MM.1S (cell line): ENCODE measurements around the gene ZFAND2B.

Experiments
- DNase-seq: peaks from one replicate; pipeline ENCODE4 v3.0.0-alpha.2; 2015
- H2AFZ ChIP-seq: fragments of 300-600 bp; sonication (generic); 2 replicates; pipeline ENCODE4 v1.6.0; 2016; ENCODE audit warnings: antibody characterized with exemption, low read length
- H3F3A ChIP-seq: fragments of 300-600 bp; sonication (generic); 2 replicates; pipeline ENCODE4 v1.6.1; 2016; ENCODE audit warnings: mild to moderate bottlenecking, antibody characterized with exemption, low read length, moderate library complexity, mixed read lengths; ENCODE audit not compliant: insufficient read depth
- H3K27ac ChIP-seq: fragments of 300-600 bp; sonication (generic); 2 replicates; pipeline ENCODE4 v1.5.1; 2016; ENCODE audit warnings: mild to moderate bottlenecking, low read length
- H3K27me3 ChIP-seq: fragments of 300-600 bp; sonication (generic); replicated peaks from 2 replicates; pipeline ENCODE4 v1.6.0; 2016; ENCODE audit warnings: low read length; ENCODE audit not compliant: insufficient read depth
- H3K36me3 ChIP-seq: fragments of 300-600 bp; sonication (generic); replicated peaks from 2 replicates; pipeline ENCODE4 v1.6.1; 2016; ENCODE audit warnings: mild to moderate bottlenecking, low read length, mixed read lengths; ENCODE audit not compliant: insufficient read depth
- H3K4me1 ChIP-seq: fragments of 300-600 bp; sonication (generic); 2 replicates; pipeline ENCODE4 v1.6.1; 2016; ENCODE audit warnings: low read length, mixed read lengths
- H3K4me2 ChIP-seq: fragments of 300-600 bp; sonication (generic); 2 replicates; pipeline ENCODE4 v1.6.0; 2016; ENCODE audit warnings: low read depth, low read length
- H3K4me3 ChIP-seq: fragments of 300-600 bp; sonication (generic); 2 replicates; pipeline ENCODE4 v1.5.1; 2016; ENCODE audit warnings: low read length, mixed read lengths
- H3K79me2 ChIP-seq: fragments of 300-600 bp; sonication (generic); 2 replicates; pipeline ENCODE4 v1.6.1; 2016; ENCODE audit warnings: mixed run types, low read length, mixed read lengths
- H3K9ac ChIP-seq: fragments of 300-600 bp; sonication (generic); 2 replicates; pipeline ENCODE4 v1.6.1; 2016; ENCODE audit warnings: low read length, mixed read lengths
- H3K9me2 ChIP-seq: fragments of 300-600 bp; sonication (generic); replicated peaks from 2 replicates; pipeline ENCODE4 v1.6.1; 2016; ENCODE audit warnings: mild to moderate bottlenecking, low read length, mixed read lengths; ENCODE audit not compliant: insufficient read depth
- H3K9me3 ChIP-seq: fragments of 300-600 bp; sonication (generic); replicated peaks from 2 replicates; pipeline ENCODE4 v1.6.1; 2016; ENCODE audit warnings: mild to moderate bottlenecking, low read length, mixed read lengths; ENCODE audit not compliant: insufficient read depth
- H4K20me1 ChIP-seq: fragments of 300-600 bp; sonication (generic); 2 replicates; pipeline ENCODE4 v1.6.1; 2016; ENCODE audit warnings: mild to moderate bottlenecking, low read length, moderate library complexity, mixed read lengths; ENCODE audit not compliant: insufficient read depth
- EZH2 ChIP-seq: fragments of 300-600 bp; sonication (generic); optimal IDR thresholded peaks from 2 replicates; pipeline ENCODE3; 2017; ENCODE audit warnings: low read depth, mild to moderate bottlenecking, antibody characterized with exemption, low read length, mixed read lengths
- EZH2phosphoT487 ChIP-seq: fragments of 300-600 bp; sonication (generic); IDR thresholded peaks from 2 replicates; pipeline ENCODE4 v1.6.1; 2018; ENCODE audit warnings: antibody characterized with exemption, low read length
- TF ChIP-seq, protein P1 (sequence below): fragments of 300-600 bp; sonication (generic); IDR thresholded peaks from 2 replicates; pipeline ENCODE4 v1.5.1; 2016; ENCODE audit warnings: antibody characterized with exemption, low read length, mixed read lengths

The ZFAND2B gene

DNA sequence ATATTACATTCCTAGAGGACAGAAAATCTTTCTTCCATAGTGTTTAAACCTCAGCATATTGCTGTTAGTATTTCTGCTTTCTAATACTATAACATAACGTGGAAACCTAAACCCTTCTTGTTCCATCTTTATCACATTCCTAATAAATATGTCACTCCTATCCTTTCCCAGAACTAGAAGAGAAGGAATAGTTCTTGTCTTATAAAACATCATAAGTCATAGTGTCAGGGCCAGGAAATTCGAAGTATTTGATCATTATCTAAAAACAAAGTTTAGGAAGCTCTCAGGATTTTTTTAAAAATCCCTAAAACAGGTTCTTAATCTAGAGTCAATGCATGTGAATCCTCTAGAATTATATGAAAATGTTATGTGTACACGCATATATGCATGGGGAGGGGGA lies 48.0 kb upstream of the ZFAND2B start:
- H3K27ac ChIP-seq = no peak overlapping the region
- DNase-seq = no peak
- TF ChIP-seq EZH2phosphoT487 (no peak), EZH2 (no peak)
- TF ChIP-seq, protein P1, sequence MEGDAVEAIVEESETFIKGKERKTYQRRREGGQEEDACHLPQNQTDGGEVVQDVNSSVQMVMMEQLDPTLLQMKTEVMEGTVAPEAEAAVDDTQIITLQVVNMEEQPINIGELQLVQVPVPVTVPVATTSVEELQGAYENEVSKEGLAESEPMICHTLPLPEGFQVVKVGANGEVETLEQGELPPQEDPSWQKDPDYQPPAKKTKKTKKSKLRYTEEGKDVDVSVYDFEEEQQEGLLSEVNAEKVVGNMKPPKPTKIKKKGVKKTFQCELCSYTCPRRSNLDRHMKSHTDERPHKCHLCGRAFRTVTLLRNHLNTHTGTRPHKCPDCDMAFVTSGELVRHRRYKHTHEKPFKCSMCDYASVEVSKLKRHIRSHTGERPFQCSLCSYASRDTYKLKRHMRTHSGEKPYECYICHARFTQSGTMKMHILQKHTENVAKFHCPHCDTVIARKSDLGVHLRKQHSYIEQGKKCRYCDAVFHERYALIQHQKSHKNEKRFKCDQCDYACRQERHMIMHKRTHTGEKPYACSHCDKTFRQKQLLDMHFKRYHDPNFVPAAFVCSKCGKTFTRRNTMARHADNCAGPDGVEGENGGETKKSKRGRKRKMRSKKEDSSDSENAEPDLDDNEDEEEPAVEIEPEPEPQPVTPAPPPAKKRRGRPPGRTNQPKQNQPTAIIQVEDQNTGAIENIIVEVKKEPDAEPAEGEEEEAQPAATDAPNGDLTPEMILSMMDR = no peak
- H3K9me2 ChIP-seq = no peaks in the 10 kb centered on the region
- H4K20me1 ChIP-seq = no peaks in the 10 kb centered on the region
- H3F3A ChIP-seq = no peaks in the 10 kb centered on the region
- H3K9ac ChIP-seq = no peak overlapping the region
- no peak overlapping the region for H3K4me2 ChIP-seq
- H3K27me3 ChIP-seq = no peaks in the 10 kb centered on the region
- no peak overlapping the region for H2AFZ ChIP-seq
- peaks cover 8% of the 10 kb centered on the region; the same call in 1 of the 2 replicates for H3K79me2 ChIP-seq
- H3K9me3 ChIP-seq = no peaks in the 10 kb centered on the region
- no peak overlapping the region for H3K4me3 ChIP-seq
- peaks cover 3% of the 10 kb centered on the region; the same call in 1 of the 2 replicates for H3K36me3 ChIP-seq
- peaks cover 5% of the 10 kb centered on the region; the same call in 1 of the 2 replicates for H3K4me1 ChIP-seq

DNA sequence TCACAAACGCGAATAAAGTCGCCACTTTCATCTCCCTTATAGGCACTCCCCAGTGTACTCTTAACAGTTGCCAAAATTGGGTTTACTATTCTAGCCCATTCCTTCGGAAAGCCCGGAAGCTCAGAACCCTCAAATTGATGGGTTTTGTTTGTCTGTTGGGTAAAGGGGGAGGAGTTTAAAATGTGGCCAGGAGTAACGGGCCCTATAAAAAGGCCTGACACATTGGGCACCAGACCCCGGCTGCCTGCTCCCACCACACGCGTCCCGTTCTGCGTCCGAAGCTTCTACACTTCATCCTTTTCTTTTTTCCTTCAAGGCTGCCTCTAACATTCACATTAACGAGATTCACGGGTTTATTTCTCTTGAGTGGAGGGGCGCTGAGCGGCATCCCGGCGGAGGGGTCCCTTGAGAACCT lies 46.8 kb upstream of the ZFAND2B start:
- no peaks in the 10 kb centered on the region for H3K9me2 ChIP-seq
- no peak for DNase-seq
- H3K27ac ChIP-seq = no peak overlapping the region
- peaks cover 4% of the 10 kb centered on the region; the same call in 1 of the 2 replicates for H3K79me2 ChIP-seq
- H3K4me2 ChIP-seq = peak overlapping the region; percentile 75
- TF ChIP-seq EZH2 (no peak), EZH2phosphoT487 (no peak)
- TF ChIP-seq, protein P1 = no peak
- no peaks in the 10 kb centered on the region for H4K20me1 ChIP-seq
- H3K27me3 ChIP-seq = no peaks in the 10 kb centered on the region
- no peaks in the 10 kb centered on the region for H3K36me3 ChIP-seq
- peak overlapping the region; percentile 85 for H3K4me3 ChIP-seq
- H3K9ac ChIP-seq = peak overlapping the region; percentile 82; the same call in 1 of the 2 replicates
- H3K9me3 ChIP-seq = no peaks in the 10 kb centered on the region
- peaks cover 5% of the 10 kb centered on the region; the same call in 1 of the 2 replicates for H3K4me1 ChIP-seq
- no peaks in the 10 kb centered on the region for H3F3A ChIP-seq
- peak overlapping the region; percentile 72 for H2AFZ ChIP-seq

DNA sequence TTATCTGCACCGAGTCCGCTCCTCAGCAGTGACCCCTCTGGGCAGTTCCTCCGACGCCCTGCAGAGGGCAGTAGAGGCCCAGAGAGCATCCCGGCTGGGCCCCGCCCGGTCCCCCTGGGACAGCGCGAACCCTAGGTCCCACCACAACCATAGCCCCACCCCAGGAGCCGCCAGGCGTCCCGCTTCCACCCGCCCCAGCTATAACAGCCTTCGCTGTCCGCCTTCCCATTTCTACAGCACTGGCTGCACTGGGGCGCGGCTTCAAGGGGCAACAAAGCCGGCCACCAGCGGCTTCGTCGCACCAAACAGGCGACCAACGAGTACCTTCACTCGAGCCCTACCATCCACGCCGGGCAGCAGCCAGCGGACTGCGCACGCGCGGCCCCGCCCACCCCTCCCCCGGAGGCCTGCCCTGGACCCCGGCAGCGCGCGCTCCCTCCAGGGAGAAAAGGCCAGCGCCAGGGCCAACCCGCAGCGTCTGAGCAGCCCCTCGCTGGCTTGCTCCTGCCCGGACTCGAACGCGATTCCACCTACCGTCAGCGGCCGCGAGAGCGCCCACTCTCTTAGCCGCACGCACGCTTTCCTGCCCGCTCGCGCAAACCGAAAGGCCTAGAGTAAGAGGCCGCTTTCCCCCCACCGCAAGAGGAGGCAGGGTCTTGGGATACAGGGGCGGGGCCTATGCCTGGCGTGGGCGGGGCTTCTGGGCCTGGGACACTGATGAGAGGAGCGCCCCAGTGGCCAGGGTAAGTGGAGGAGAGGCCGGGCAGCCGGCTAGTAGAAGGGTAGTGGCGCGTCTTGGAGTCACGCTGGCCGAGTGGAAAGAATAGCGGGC lies 46.2 kb upstream of the ZFAND2B start, which contains the start of gene NHEJ1:
NHEJ1 (minus strand) TSS at position 630 of the 832 bp plus-strand sequence. CDS start 2,453 bp downstream, outside the sequence.
- H3K4me1 ChIP-seq = peaks cover 5% of the 10 kb centered on the region; the same call in 1 of the 2 replicates
- peak within 1 kb of the TSS; percentile 72 for H2AFZ ChIP-seq
- no peaks in the 10 kb centered on the region for H3F3A ChIP-seq
- no peaks in the 10 kb centered on the region for H3K9me3 ChIP-seq
- peak within 1 kb of the TSS; percentile 80 for H3K27ac ChIP-seq
- no peaks in the 10 kb centered on the region for H4K20me1 ChIP-seq
- H3K79me2 ChIP-seq = peaks cover 4% of the 10 kb centered on the region; the same call in 1 of the 2 replicates
- H3K4me3 ChIP-seq = peak within 1 kb of the TSS; percentile 85
- peak within 1 kb of the TSS; percentile 75 for H3K4me2 ChIP-seq
- H3K27me3 ChIP-seq = no peaks in the 10 kb centered on the region
- peak within 1 kb of the TSS; percentile 82 for H3K9ac ChIP-seq
- no peaks in the 10 kb centered on the region for H3K9me2 ChIP-seq
- peak; percentile 93 for DNase-seq
- no peaks in the 10 kb centered on the region for H3K36me3 ChIP-seq
- TF ChIP-seq, protein P1 = peak; percentile 94
- TF ChIP-seq EZH2phosphoT487 (no peak), EZH2 (no peak)
